Nephron progenitor cell (in vitro differentiated cells): ENCODE results near the gene HIVEP3.
"Not testable (repeated sequence)": the region's sequence is repeated elsewhere in the genome, so short reads cannot be mapped to it uniquely, and the experiment has no call there.

ENCODE experiments used
- DNase-seq: peaks from one replicate; pipeline ENCODE4 v3.0.0; 2021
- H3K27ac Mint-ChIP-seq: 2 replicates; pipeline ENCODE4 v1.8.0; 2021; ENCODE audit warnings: mild to moderate bottlenecking, moderate library complexity, mixed read lengths
- H3K27me3 Mint-ChIP-seq: 2 replicates; pipeline ENCODE4 v1.8.0; 2021; ENCODE audit warnings: mild to moderate bottlenecking, low read depth, mixed read lengths; ENCODE audit not compliant: poor library complexity
- H3K36me3 Mint-ChIP-seq: 2 replicates; pipeline ENCODE4 v1.8.0; 2021; ENCODE audit warnings: low read depth, mixed read lengths
- H3K4me1 Mint-ChIP-seq: 2 replicates; pipeline ENCODE4 v1.8.0; 2021; ENCODE audit warnings: mixed read lengths
- H3K4me3 Mint-ChIP-seq: 2 replicates; pipeline ENCODE4 v1.8.0; 2021; ENCODE audit warnings: mild to moderate bottlenecking, moderate library complexity, mixed read lengths
- H3K9me3 Mint-ChIP-seq: 2 replicates; pipeline ENCODE4 v1.8.0; 2021; ENCODE audit warnings: mild to moderate bottlenecking, moderate library complexity, mixed read lengths
- CTCF ChIP-seq: fragments of 200-600 bp; sonication (generic); IDR thresholded peaks from 2 replicates; pipeline ENCODE4 v1.5.0; 2021; ENCODE audit warnings: antibody characterized with exemption

The HIVEP3 gene

GRCh38 chr1:41560496-41560895 lies 358.2 kb downstream of the HIVEP3 start:
- H3K9me3 Mint-ChIP-seq: peaks cover 16% of the 10 kb centered on the region
- H3K27ac Mint-ChIP-seq: no peak overlapping the region
- no peak overlapping the region for H3K4me3 Mint-ChIP-seq
- peaks cover 12% of the 10 kb centered on the region for H3K36me3 Mint-ChIP-seq
- peaks cover 25% of the 10 kb centered on the region for H3K27me3 Mint-ChIP-seq
- TF ChIP-seq CTCF: no peak
- no peak for DNase-seq
- no peaks in the 10 kb centered on the region for H3K4me1 Mint-ChIP-seq

GRCh38 chr1:41559331-41559730 lies 359.4 kb downstream of the HIVEP3 start:
- Mint-ChIP-seq H3K36me3 (peaks cover 14% of the 10 kb centered on the region), H3K27me3 (peaks cover 24% of the 10 kb centered on the region), H3K4me1 (no peaks in the 10 kb centered on the region), H3K4me3 (no peak overlapping the region), H3K9me3 (peaks cover 22% of the 10 kb centered on the region), H3K27ac (no peak overlapping the region)
- no peak for DNase-seq
- no peak for TF ChIP-seq CTCF

GRCh38 chr1:41558761-41559171 lies 360.0 kb downstream of the HIVEP3 start:
- TF ChIP-seq CTCF: no peak
- no peak overlapping the region for H3K4me3 Mint-ChIP-seq
- H3K27me3 Mint-ChIP-seq: peaks cover 20% of the 10 kb centered on the region
- no peak for DNase-seq
- no peak overlapping the region for H3K27ac Mint-ChIP-seq
- no peaks in the 10 kb centered on the region for H3K4me1 Mint-ChIP-seq
- peaks cover 27% of the 10 kb centered on the region for H3K9me3 Mint-ChIP-seq
- peaks cover 14% of the 10 kb centered on the region for H3K36me3 Mint-ChIP-seq

GRCh38 chr1:41557751-41558455 lies 360.8 kb downstream of the HIVEP3 start:
- Mint-ChIP-seq H3K36me3 (peaks cover 14% of the 10 kb centered on the region), H3K27me3 (peaks cover 14% of the 10 kb centered on the region), H3K9me3 (peaks cover 33% of the 10 kb centered on the region), H3K4me3 (no peak overlapping the region), H3K27ac (no peak overlapping the region), H3K4me1 (no peaks in the 10 kb centered on the region)
- no peak for TF ChIP-seq CTCF
- DNase-seq: no peak

- Mint-ChIP-seq H3K9me3 (peaks cover 49% of the 10 kb centered on the region), H3K36me3 (peaks cover 14% of the 10 kb centered on the region), H3K27me3 (peaks cover 14% of the 10 kb centered on the region)
- not testable (repeated sequence) for DNase-seq, H3K4me1 Mint-ChIP-seq, H3K27ac Mint-ChIP-seq, H3K4me3 Mint-ChIP-seq
Observed at GRCh38 chr1:41554746-41555145, 364.0 kb downstream of the HIVEP3 start.

- Mint-ChIP-seq H3K27me3 (peaks cover 14% of the 10 kb centered on the region), H3K36me3 (no peaks in the 10 kb centered on the region), H3K4me1 (peaks cover 6% of the 10 kb centered on the region), H3K27ac (no peak overlapping the region), H3K4me3 (no peak overlapping the region), H3K9me3 (peaks cover 29% of the 10 kb centered on the region)
- no peak for TF ChIP-seq CTCF
- DNase-seq: no peak
Observed at GRCh38 chr1:41547781-41548560, 370.8 kb downstream of the HIVEP3 start.
